Nephron (organoid): ENCODE results near the gene LCORL.

Experiments
- H3K27ac Mint-ChIP-seq, 3 experiments: 2 replicates each; pipeline ENCODE4 v1.8.0; 2020; ENCODE audit warnings: mixed read lengths in 3 of 3, mild to moderate bottlenecking in 2 of 3, moderate library complexity in 1 of 3
- H3K27me3 Mint-ChIP-seq: 2 replicates; pipeline ENCODE4 v1.8.0; 2021; ENCODE audit warnings: low read depth, mild to moderate bottlenecking, moderate library complexity, mixed read lengths
- H3K36me3 Mint-ChIP-seq: 2 replicates; pipeline ENCODE4 v1.8.0; 2020; ENCODE audit warnings: low read depth, mixed read lengths
- H3K4me1 Mint-ChIP-seq: 2 replicates; pipeline ENCODE4 v1.8.0; 2020; ENCODE audit warnings: mixed read lengths
- H3K4me3 Mint-ChIP-seq, 3 experiments: 2 replicates each; pipeline ENCODE4 v1.8.0; 2020; ENCODE audit warnings: mild to moderate bottlenecking in 3 of 3, mixed read lengths in 3 of 3, moderate library complexity in 2 of 3
- H3K9me3 Mint-ChIP-seq: 2 replicates; pipeline ENCODE4 v1.8.0; 2020; ENCODE audit warnings: mixed read lengths
- CTCF ChIP-seq, 3 experiments: fragments of 200-600 bp; sonication (generic); IDR thresholded peaks; one replicate each; pipeline ENCODE4 v1.5.0; 2021; ENCODE audit warnings: antibody characterized with exemption in 3 of 3; ENCODE audit not compliant: unreplicated experiment in 3 of 3

Gene LCORL

GRCh38 chr4:18056030-18056429 lies 34.5 kb upstream of the LCORL start:
- H3K36me3 Mint-ChIP-seq, result no peaks in the 10 kb centered on the region
- H3K27me3 Mint-ChIP-seq, result no peaks in the 10 kb centered on the region
- TF ChIP-seq CTCF (IDR thresholded peaks at IDR 0.05; ENCODE audit: unreplicated experiment in 3 of 3), result no peak
- H3K4me3 Mint-ChIP-seq, result no peak overlapping the region
- no peak overlapping the region for H3K27ac Mint-ChIP-seq
- H3K9me3 Mint-ChIP-seq, result no peaks in the 10 kb centered on the region
- H3K4me1 Mint-ChIP-seq, result no peaks in the 10 kb centered on the region

- no peaks in the 10 kb centered on the region for H3K4me1 Mint-ChIP-seq
- no peaks in the 10 kb centered on the region for H3K9me3 Mint-ChIP-seq
- H3K27ac Mint-ChIP-seq, result no peak overlapping the region
- no peak overlapping the region for H3K4me3 Mint-ChIP-seq
- no peaks in the 10 kb centered on the region for H3K27me3 Mint-ChIP-seq
- H3K36me3 Mint-ChIP-seq, result no peaks in the 10 kb centered on the region
- TF ChIP-seq CTCF (IDR thresholded peaks at IDR 0.05; ENCODE audit: unreplicated experiment in 3 of 3), result no peak
Observed at GRCh38 chr4:18052158-18052557, 30.6 kb upstream of the LCORL start.

- H3K36me3 Mint-ChIP-seq, result no peaks in the 10 kb centered on the region
- no peaks in the 10 kb centered on the region for H3K27me3 Mint-ChIP-seq
- H3K27ac Mint-ChIP-seq, result no peak overlapping the region
- H3K9me3 Mint-ChIP-seq, result no peaks in the 10 kb centered on the region
- no peaks in the 10 kb centered on the region for H3K4me1 Mint-ChIP-seq
- TF ChIP-seq CTCF (IDR thresholded peaks at IDR 0.05; ENCODE audit: unreplicated experiment in 3 of 3), result no peak
- no peak overlapping the region for H3K4me3 Mint-ChIP-seq
Observed at GRCh38 chr4:18051281-18051680, 29.7 kb upstream of the LCORL start.

- Mint-ChIP-seq H3K36me3 (no peaks in the 10 kb centered on the region), H3K9me3 (no peaks in the 10 kb centered on the region), H3K27ac (no peak overlapping the region), H3K4me3 (no peak overlapping the region), H3K4me1 (no peaks in the 10 kb centered on the region), H3K27me3 (no peaks in the 10 kb centered on the region)
- TF ChIP-seq CTCF (IDR thresholded peaks at IDR 0.05; ENCODE audit: unreplicated experiment in 3 of 3), result no peak
Observed at GRCh38 chr4:18050448-18050847, 28.9 kb upstream of the LCORL start.

- Mint-ChIP-seq H3K27me3 (no peaks in the 10 kb centered on the region), H3K9me3 (no peaks in the 10 kb centered on the region), H3K36me3 (no peaks in the 10 kb centered on the region), H3K4me3 (no peak overlapping the region), H3K4me1 (no peaks in the 10 kb centered on the region), H3K27ac (no peak overlapping the region)
- TF ChIP-seq CTCF (IDR thresholded peaks at IDR 0.05; ENCODE audit: unreplicated experiment in 3 of 3), result no peak
Observed at GRCh38 chr4:18049446-18049845, 27.9 kb upstream of the LCORL start.

- Mint-ChIP-seq H3K27me3 (no peaks in the 10 kb centered on the region), H3K4me3 (no peak overlapping the region), H3K9me3 (no peaks in the 10 kb centered on the region), H3K27ac (no peak overlapping the region), H3K4me1 (no peaks in the 10 kb centered on the region), H3K36me3 (no peaks in the 10 kb centered on the region)
- peak in 1 of 3 experiments; percentile 22 for TF ChIP-seq CTCF (IDR thresholded peaks at IDR 0.05; ENCODE audit: unreplicated experiment in 3 of 3)
Observed at GRCh38 chr4:18042754-18043153, 21.2 kb upstream of the LCORL start.
